ENCODE data around the gene TPRX1.
"Not testable (repeated sequence)": the region's sequence is repeated elsewhere in the genome, so short reads cannot be mapped to it uniquely, and the experiment has no call there.

TPRX1 gene

GRCh38 chr19:47819858-47820257 is 15.5 kb upstream of the TPRX1 start:
- in situ Hi-C loops (cut with MboI; ENCODE audit: low sequenced_read_pairs, unreplicated experiment), result no loop called here
- no peak for DNase-seq (ENCODE audit: low spot score)
- no peak for TF ChIP-seq CTCF (IDR thresholded peaks at IDR 0.05; ENCODE audit: borderline replicate concordance, control extremely low read depth, extremely low read depth, insufficient read depth, missing control alignments)

- in situ Hi-C loops (cut with MboI; ENCODE audit: low sequenced_read_pairs, unreplicated experiment); DNase-seq (ENCODE audit: low spot score): not testable (repeated sequence)
Observed at GRCh38 chr19:47818221-47818620, 13.9 kb upstream of the TPRX1 start.

GRCh38 chr19:47816270-47816669 is 11.9 kb upstream of the TPRX1 start:
- in situ Hi-C loops (cut with MboI; ENCODE audit: low sequenced_read_pairs, unreplicated experiment); DNase-seq (ENCODE audit: low spot score): not testable (repeated sequence)

GRCh38 chr19:47813995-47814328 is 9.6 kb upstream of the TPRX1 start:
- TF ChIP-seq CTCF (IDR thresholded peaks at IDR 0.05; ENCODE audit: borderline replicate concordance, control extremely low read depth, extremely low read depth, insufficient read depth, missing control alignments), result no peak
- DNase-seq (ENCODE audit: low spot score), result no peak
- in situ Hi-C loops (cut with MboI; ENCODE audit: low sequenced_read_pairs, unreplicated experiment), result no loop called here

GRCh38 chr19:47813304-47813994 is 9.1 kb upstream of the TPRX1 start:
- in situ Hi-C loops (cut with MboI; ENCODE audit: low sequenced_read_pairs, unreplicated experiment), result no loop called here
- TF ChIP-seq CTCF (IDR thresholded peaks at IDR 0.05; ENCODE audit: borderline replicate concordance, control extremely low read depth, extremely low read depth, insufficient read depth, missing control alignments), result peak; percentile 87
- peak; percentile 86 for DNase-seq (ENCODE audit: low spot score)

- in situ Hi-C loops (cut with MboI; ENCODE audit: low sequenced_read_pairs, unreplicated experiment), result no loop called here
- no peak for DNase-seq (ENCODE audit: low spot score)
- TF ChIP-seq CTCF (IDR thresholded peaks at IDR 0.05; ENCODE audit: borderline replicate concordance, control extremely low read depth, extremely low read depth, insufficient read depth, missing control alignments), result no peak
Observed at GRCh38 chr19:47806435-47806834, 2.1 kb upstream of the TPRX1 start.

GRCh38 chr19:47805313-47805712 is 962 bp upstream of the TPRX1 start:
- TF ChIP-seq CTCF (IDR thresholded peaks at IDR 0.05; ENCODE audit: borderline replicate concordance, control extremely low read depth, extremely low read depth, insufficient read depth, missing control alignments), result no peak
- no peak for DNase-seq (ENCODE audit: low spot score)
- in situ Hi-C loops (cut with MboI; ENCODE audit: low sequenced_read_pairs, unreplicated experiment), result no loop called here

- in situ Hi-C loops (cut with MboI; ENCODE audit: low sequenced_read_pairs, unreplicated experiment); DNase-seq (ENCODE audit: low spot score): not testable (repeated sequence)
Observed at GRCh38 chr19:47803671-47804070, 680 bp downstream of the TPRX1 start.

GRCh38 chr19:47803148-47803547 is 1.2 kb downstream of the TPRX1 start:
- DNase-seq (ENCODE audit: low spot score); in situ Hi-C loops (cut with MboI; ENCODE audit: low sequenced_read_pairs, unreplicated experiment): not testable (repeated sequence)
